ENCODE results near the gene CNKSR2. TPM values are rescaled to one million over a fixed set of nuclear protein-coding genes. Genes with fewer than 3 reads are reported as not detected.

Gene CNKSR2
- total RNA-seq, 1 experiment from 2014 or later = not detected

DNA sequence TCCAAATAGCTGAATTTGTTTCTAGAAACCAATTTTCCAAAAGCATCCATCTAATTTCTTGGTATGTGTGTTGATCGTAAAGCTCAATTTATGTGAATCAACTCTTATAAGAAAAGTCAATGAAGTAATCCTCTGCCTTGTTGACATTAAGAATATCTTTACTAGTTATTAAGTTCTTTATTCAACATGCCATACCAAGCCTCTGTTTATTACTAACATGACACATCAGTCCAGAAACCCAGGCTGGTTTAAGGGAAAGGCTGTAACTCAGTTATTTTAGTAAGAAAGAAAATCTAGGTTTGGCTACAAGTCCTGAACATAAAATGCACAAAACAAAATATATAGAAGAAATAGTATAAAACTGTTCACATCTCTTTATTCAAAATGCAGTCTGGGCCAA lies 235.9 kb downstream of the CNKSR2 start:
- DNase-seq (ENCODE audit: low spot score) = no peak

DNA sequence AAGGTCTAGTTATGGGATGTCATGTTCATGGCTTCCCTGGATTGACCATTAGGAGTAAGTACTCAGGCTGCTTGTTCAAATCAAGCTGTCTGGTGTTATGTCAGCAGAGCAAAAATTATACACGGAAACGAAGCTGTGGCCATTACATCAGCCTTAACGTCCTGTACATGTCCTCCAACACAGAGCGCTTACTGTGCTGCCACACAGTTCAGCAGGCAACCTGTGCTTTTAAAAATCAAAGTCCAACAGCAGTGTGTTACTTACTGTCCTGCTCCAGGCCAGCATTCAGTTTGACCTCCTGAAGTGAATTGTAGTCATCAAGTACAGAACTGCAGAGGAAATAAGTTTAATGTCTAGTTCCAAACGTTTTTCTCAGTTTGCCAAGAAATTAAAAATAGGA lies 237.9 kb downstream of the CNKSR2 start:
- DNase-seq (ENCODE audit: low spot score) = no peak

DNA sequence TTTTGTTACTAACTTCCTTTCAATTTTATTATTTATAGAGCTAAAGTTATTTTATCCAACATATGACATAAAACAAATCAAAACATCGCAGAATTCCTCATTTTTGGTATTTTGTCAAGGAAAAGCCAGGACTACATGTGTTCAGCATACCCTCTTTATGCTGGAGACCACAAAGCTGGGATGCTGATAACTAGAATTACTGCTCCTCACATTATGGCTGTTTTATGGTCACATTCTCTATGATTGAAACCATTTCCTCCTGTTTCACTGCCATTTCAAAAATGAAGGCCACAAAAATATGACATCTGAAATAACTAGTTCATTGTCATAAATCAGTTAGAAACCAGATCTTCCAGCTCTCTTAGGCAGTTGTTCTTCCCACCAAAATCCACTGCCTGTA lies 242.2 kb downstream of the CNKSR2 start:
- DNase-seq (ENCODE audit: low spot score) = no peak

DNA sequence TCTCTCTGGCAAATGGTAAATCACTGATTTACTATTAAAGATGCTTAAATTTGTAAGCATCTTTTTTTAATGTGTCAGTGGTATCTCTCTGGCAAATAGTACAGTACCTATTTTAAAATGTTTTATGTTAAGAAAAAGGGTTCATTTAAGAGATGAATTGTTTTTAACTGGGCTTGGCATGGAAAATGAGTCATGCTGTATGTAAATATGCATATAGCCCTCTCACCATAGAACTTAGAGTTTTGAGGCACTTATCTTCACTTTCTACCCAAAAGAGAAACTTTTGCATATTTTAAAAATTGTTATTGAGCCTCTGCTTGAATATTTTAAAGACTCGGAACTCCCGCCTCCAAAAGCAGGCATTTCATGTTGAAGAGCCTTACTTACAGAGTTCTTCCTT lies 246.0 kb downstream of the CNKSR2 start:
- DNase-seq (ENCODE audit: low spot score) = no peak

DNA sequence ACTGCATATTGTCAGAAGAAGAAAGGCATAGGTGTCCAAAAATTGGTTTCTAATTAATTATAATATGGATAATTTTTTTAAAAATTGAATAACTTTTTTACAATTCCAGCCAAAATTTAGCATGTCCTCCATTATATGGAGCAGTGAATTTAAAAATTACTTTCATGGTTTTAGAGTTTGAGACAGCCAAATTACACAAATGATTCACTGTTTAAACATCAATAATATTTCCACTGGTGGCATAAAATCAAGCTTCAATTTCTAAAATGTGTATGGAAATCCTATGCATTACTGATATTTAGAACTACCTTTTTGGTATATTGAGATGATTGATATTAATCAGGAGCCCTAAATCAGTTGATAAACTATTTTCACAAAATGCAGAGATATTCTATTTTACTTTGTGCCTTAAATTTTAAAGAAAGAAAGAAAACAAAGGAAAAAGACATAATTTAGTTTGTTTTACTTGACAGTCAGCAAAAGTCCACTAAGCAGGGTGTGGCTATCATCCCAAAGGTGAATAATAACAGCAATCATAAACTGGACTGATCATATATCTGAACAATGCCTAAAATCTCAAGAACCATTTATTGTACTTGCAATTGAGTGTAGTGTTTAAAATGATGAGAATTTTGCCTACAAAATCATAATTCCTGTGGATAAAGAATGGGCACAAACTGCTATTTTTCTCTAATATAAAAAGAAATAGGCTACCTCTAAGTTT lies 249.7 kb downstream of the CNKSR2 start:
- no peak for DNase-seq (ENCODE audit: low spot score)

DNA sequence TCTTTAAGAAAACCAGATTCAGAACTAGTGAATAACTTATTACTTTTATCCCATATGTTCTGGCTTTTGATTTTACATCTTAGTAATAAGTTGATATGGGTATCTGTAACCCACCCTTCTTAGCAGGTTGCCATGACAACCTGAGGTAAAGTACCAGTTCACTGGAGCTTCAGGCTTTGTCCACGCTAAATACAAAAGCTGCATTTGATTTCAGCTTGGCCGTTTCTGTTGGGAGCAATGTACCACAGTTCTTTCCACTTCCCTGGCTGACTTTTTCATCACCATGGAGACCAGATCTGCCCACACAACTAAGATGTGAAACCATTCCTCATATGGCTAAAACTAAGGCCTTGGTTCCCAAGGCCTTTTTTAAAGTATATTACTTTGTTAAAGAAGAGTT lies 257.8 kb downstream of the CNKSR2 start:
- DNase-seq (ENCODE audit: low spot score) = no peak

DNA sequence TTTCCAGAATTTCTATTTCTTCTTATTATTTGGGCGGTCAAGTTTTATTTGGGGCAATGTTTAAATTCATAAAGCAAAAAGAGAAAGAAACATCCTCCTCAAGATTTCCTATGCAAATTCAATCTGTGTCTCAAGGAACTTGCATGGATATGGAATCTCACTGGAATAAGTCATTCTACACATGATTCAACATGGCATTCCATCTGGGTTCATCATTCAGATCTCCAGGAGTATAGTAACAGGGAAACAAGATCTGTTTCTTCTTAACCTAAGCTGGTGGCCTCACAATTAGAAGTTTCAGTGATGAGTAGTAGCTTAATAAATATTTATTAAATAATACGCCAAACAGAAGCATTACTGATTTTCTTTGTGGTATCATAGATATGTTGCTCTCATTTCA lies 264.1 kb downstream of the CNKSR2 start:
- no peak for DNase-seq (ENCODE audit: low spot score)

DNA sequence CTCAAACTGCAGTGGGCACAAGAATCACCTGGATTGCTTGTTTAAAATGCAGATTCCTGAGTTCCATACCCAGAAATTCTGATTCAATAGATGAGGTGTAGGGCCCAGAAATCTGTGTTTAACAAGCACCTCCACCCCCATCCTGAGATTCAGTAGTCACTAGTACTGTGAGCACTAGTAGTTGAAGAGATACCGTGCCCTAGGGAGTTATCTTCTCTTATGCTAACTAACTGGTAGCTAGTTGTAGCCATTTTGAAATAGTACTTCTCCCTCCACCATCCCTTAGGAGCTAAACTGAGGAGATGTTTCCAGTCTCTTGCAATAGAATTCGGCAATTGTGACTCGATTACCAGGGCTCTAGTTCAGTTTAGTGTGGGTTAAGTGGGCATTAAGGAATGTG lies 265.6 kb downstream of the CNKSR2 start:
- no peak for DNase-seq (ENCODE audit: low spot score)

DNA sequence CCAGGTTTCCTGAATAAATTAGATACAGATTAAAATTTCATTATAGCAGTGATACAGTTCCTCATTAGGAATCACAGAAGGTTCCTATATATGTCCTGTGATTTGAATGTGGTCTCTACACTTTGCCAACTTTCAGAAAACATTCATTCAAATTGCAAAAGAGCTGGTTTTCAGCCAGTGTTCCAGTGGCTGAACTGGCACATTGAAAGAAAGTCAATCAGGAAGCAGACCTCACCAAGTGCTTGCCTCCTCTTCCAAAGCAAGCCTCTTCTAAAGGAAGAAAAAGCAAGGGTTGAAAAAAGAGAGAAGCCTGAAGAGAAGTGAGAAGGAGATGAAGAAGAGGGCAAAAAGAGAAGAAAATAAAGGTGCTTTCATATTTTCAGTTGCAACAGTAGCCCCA lies 271.2 kb downstream of the CNKSR2 start:
- DNase-seq (ENCODE audit: low spot score) = no peak

DNA sequence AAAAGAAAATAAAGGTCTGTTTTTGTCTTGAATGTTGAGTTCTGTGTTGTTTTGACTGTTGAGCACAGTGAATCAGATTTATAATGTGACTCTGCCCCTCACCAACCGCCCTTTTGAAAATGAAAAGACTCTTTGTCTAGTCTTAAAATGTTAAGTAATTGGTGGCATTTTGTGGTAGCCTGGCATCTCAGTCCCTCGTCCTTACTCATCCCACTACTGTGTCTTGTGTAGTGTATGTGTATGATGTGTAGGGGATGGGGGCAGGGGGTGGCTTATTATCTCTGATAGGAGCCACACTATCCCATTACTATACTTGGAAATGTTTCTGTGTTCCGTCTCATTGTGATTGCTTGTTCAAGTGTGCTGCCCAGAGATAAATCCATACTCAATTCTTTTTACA lies 271.7 kb downstream of the CNKSR2 start:
- DNase-seq (ENCODE audit: low spot score) = no peak

DNA sequence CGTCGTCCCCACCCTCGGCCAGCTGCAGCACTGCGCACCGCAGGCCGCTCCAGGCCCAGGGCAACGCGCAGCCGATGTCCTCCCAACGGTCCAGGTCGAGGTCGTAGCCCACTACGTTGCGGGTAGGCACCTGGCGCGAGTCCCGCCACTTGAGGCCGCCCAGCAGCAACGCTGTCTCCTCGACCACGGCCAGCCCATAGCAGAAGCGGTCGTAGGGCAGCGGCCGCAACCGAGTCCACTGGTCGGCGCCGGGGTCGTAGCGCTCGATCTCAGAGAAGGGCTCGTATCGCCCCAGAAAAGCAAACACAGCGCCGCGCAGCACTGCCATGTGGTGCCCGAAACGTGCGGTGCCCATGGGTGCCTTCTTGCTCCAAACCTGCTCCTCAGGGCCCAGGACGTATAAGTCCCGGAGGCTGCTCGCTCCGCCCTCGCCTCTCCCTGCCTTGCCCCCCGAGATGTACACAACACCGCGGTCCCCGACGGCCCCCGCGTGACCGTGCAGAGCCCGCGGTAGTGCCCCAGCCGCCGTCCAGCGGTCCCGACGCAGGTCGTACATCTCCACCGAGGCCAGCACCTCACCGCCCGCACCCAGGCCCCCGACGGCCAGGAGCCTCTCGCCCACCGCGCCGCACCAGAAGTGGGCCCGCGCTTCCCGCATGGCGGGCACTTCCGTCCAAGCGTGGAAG lies 281.8 kb downstream of the CNKSR2 start:
- no peak for DNase-seq (ENCODE audit: low spot score)

DNA sequence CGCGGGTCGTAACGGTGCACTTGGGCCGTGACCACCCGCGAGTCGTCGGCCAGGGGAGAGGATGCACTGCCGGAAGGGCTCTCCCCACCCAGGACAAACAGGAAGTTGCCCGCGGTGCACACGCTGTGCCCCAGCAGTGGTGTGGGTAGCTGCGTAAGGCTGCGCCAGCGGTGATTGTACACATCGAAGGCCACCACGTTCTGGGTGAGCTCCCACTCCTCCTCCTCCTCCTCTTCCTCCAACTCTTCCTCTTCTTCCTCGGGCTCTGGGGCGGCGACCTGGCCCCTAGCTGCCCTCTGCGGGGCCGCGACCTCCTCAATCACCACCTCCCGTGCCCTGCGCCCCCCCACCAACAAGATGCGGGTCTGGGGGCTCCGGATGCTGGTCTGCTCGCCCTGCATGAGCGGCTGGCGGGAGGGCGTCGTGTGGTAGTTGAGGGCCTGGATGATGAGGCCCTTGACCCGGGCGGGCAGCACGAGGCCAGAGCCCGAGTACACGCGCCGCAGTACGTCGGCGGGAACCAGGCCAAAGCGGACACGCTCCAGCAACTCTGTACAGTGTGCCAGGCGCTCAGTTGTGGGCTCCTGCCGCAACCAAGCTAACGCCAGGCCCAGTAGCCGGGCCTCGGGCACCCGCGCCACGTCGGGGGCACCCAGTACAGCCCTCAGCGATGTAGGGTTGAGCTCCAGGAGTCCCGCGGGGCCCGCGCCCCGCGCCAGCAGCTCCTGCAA lies 282.5 kb downstream of the CNKSR2 start:
- DNase-seq (ENCODE audit: low spot score) = no peak

DNA sequence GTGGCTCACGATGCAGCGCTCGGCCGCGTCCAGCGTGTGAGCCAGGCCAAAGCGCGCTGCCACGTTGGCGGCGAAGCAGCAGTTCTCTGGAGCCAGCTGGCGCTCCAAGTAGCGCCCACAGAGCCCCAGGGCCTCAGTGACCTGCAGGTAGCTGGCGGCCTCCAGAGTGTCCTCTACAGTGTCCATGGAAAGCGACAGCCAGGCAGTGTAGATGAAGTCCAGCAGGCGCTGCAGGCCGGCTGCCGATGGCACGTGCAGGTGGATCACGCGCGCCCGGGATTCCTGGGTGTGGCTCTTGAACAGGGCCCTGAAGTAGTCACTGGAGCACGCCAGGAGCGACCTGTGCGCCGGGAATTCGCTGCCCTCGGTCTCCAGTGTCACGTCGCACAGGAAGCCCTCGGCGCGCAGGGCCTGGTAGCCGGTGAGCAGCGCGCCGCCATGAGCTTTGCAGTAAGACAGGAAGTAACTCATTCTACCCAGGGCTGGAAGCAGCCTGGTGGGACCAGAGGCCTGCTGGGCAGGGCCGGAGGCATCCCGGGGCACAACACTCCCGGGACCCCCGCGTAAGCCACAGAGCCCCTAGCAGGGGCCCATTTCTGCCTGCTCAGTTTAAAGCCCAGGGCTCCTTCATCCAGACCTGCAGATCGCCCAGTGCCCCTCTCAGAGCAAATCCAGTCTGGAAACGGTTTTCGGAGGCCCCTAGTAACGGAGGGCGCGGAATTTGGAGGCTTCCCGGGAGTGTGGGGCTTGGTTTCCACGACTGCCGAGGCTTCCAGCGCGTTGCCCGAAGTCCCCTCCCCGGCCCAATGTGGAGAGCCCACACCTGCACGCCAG lies 283.3 kb downstream of the CNKSR2 start:
- no peak for DNase-seq (ENCODE audit: low spot score)

DNA sequence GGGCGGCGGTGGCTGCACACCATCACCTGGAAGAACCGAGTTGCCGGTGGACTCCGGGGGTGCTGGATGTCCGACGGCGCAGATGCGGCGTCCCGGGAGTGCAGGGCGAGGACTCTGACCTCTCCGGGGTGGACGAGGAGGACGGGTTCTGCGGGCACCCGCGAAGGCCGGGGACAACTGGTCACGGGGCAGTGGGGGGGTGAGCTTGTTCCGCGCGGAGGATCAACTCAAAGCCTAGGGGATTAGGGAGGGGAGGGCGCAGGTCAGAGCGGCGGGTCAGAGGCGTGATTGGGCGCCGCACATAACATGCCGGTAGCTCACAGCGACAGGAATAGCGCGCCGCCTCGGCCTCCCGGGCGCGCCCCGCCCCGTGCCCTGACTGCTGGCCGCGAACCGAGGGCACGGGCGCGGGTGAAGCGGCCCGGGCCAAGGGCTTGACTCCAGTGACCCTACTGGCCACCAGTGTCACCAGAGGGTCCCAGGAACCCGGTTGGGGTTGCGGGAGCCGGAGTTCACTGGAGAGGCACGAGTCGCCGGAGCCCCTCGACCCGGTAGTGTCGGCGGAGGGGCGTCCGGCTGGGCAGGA lies 284.0 kb downstream of the CNKSR2 start, which contains the start of gene KLHL34:
KLHL34 (minus strand) TSS at position 179 of the 586 bp plus-strand sequence. CDS start 542 bp downstream, outside the sequence.
- DNase-seq (ENCODE audit: low spot score) = no peak

DNA sequence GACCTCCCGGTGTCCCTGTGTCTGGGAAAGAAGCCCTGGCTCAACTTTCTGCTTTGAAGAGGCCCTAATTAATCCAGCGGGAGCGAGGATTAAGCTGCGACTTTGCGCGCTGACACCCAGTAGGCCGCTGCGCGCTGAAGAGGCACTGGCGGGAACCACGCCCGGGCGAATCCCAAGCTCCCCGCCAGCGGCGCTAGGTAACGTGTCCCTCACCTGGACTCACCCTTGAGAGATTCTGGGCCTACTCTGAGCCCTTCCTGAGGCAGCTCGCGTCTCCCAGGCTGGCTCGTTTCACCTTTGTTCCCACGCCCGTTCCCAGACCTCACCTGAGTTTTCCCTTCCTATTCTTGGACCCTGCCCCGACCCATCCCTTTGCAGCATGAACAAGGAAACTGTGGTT lies 284.5 kb downstream of the CNKSR2 start:
- DNase-seq (ENCODE audit: low spot score) = no peak

DNA sequence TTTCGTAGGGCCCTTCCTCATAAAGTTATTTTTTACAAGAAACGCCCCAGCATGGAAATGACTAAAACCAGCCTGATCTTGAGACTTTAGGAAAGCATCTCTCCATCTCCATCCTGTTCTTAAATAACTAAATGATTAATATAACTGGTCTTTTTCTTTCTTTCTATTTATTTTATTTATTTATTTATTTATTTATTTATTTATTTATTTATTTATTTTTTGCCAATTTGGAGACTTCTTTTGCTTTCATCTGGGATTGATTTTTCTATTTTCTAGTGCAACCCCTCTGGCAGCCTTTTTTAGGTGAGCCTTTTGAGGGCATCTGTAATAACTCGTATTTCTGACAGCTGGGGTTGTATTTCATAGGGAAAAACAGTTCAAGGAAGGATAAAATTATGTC lies 285.1 kb downstream of the CNKSR2 start:
- no peak for DNase-seq (ENCODE audit: low spot score)

DNA sequence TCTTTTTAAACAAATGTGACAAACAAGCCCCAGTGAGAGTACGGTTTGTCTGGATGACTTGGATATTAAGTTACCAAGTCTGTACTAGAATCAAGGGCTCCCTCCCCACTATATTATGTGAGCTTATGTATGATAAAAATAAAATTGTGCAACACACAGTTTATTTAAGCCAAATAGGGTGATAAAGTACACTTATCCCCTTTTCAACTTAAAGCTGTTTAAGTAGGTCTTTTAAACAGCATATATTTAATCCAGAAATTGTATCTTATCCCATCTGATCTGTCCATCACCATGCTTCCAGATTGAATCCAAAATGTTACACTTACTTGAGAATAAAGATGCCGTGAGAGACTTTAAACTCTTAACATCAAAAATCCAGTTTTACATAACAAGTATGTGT lies 285.9 kb downstream of the CNKSR2 start:
- no peak for DNase-seq (ENCODE audit: low spot score)

DNA sequence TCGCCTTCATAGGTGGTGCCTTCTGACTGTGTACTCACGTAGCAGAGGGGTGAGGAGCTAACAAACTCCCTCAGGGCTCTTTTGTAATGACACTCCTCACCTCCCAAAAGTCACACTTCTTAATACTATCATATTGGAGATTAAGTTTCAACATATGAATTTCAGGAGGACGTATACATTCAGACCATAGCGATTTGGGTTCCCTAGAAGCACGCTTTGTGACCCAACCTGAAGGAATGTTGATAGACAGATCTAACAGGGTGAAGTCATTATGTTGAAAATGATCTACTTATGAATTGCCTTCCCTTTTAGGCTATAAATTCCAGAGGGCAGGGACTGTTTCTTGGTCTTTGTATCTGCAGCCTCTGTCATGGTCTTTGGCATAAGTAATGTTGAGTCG lies 287.1 kb downstream of the CNKSR2 start:
- DNase-seq (ENCODE audit: low spot score) = no peak

DNA sequence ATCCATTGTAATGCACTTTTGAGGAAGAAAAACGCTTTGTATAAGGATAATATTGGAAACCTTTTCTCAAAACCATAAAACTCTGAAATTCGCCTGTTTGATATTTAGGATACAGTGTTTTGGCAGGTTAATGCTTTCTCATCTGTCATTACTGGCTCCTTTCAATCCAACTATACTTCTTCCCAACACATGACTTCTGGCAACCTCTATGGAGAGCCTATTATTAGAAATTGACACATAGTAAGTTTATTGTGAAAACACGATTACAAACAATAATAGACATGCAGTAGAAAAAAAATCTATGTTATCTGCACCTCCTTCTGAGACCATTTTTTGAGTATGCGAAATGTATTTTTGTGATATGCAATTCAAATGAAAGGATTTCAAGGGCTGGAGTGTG lies 288.5 kb downstream of the CNKSR2 start:
- no peak for DNase-seq (ENCODE audit: low spot score)

DNA sequence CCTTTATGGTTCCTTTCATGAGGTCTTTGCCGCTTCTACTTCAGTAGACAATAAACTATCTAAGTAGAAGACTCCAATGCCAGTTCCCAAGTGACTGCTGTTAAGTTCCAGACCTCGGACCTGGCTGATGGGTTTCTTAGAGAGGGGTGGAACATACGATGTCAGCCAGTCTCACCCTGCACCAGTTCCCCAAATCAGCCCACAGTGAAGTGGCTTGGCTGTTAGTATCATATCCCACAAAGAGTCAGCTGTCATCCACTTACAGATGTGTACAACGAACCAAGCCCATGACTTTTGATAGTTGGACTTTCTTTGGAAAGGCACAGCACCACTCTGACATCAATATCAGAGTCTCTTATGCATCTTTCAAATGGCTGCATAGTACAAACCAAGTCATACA lies 292.0 kb downstream of the CNKSR2 start:
- no peak for DNase-seq (ENCODE audit: low spot score)

DNA sequence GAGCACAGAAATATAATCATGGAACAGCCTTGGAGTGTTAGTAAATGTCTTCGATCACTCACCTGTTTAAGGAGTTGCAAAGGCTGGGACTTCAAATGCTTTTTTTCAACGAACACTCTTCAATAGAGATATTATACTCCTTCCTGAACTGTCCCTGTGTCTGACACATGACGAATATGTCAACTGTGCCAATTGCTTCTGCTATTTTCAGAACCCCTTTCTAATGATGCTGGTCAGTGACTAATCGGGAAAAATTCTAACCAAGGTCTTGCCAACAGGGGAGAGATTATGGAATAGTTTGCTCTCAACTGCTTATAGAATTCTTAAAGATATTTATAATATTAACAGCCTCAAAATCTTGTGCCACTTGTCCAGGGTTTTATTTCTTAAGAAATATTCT lies 292.5 kb downstream of the CNKSR2 start:
- no peak for DNase-seq (ENCODE audit: low spot score)
